ENCODE measurements around the gene DNAH17.
A peak's percentile ranks its signal among the peaks of the same experiment; 100 is the strongest.

DNAH17 gene

GRCh38 chr17:78622491-78623265 is 45.5 kb upstream of the DNAH17 start:
- Histone ChIP-seq H3K4me1 (ENCODE audit: control insufficient read depth, insufficient read depth, low read length) (no peaks in the 10 kb centered on the region), H3K27ac (ENCODE audit: extremely low read depth, low read depth, low read length) (no peak overlapping the region), H3K9me3 (ENCODE audit: control insufficient read depth, insufficient read depth, low read depth, low read length) (no peaks in the 10 kb centered on the region), H3K4me3 (ENCODE audit: low read depth, low read length) (no peak overlapping the region), H3K36me3 (ENCODE audit: control insufficient read depth in 2 of 2, insufficient read depth in 1 of 2, low read length in 2 of 2) (no peaks in the 10 kb centered on the region)
- POLR2A ChIA-PET = no interaction called here
- TF ChIP-seq ZBTB10 (tag by site-specific recombination; IDR thresholded peaks at IDR 0.05) = no peak
- no peak for TF ChIP-seq ELK4 (IDR thresholded peaks at IDR 0.05; ENCODE audit: borderline replicate concordance, low read depth, low read length)
- TF ChIP-seq ZNF211 (tag by site-specific recombination; IDR thresholded peaks at IDR 0.05; ENCODE audit: low read depth) = no peak
- TF ChIP-seq ZSCAN23 (tag by site-specific recombination; IDR thresholded peaks at IDR 0.05) = no peak
- no peak for TF ChIP-seq ZBTB17 (tag by site-specific recombination; IDR thresholded peaks at IDR 0.05)
- CTCF ChIA-PET = no interaction called here

- H3K4me3 ChIP-seq (ENCODE audit: low read depth, low read length) = no peak overlapping the region
- no peaks in the 10 kb centered on the region for H3K36me3 ChIP-seq (ENCODE audit: control insufficient read depth in 2 of 2, insufficient read depth in 1 of 2, low read length in 2 of 2)
- ChIA-PET POLR2A (no interaction called here), CTCF (interaction anchor here (0.7 kb wide), 1 partner anchor 132 kb away, joined by 4 read pairs; no protein-coding TSS in a partner anchor)
- no peak overlapping the region for H3K27ac ChIP-seq (ENCODE audit: extremely low read depth, low read depth, low read length)
- no peaks in the 10 kb centered on the region for H3K9me3 ChIP-seq (ENCODE audit: control insufficient read depth, insufficient read depth, low read depth, low read length)
- no peak for TF ChIP-seq OSR2 (tag by site-specific recombination; IDR thresholded peaks at IDR 0.05)
- TF ChIP-seq HOXA7 (CRISPR knock-in tag; IDR thresholded peaks at IDR 0.05; ENCODE audit: borderline replicate concordance) = no peak
- TF ChIP-seq MZF1 (tag by site-specific recombination; IDR thresholded peaks at IDR 0.05; ENCODE audit: borderline replicate concordance) = no peak
- TF ChIP-seq ZNF335 (tag by site-specific recombination; conservative IDR thresholded peaks at IDR 0.05) = no peak
- no peaks in the 10 kb centered on the region for H3K4me1 ChIP-seq (ENCODE audit: control insufficient read depth, insufficient read depth, low read length)
Observed at GRCh38 chr17:78621720-78622490, 44.7 kb upstream of the DNAH17 start.

GRCh38 chr17:78620099-78620498 is 42.9 kb upstream of the DNAH17 start:
- Histone ChIP-seq H3K4me1 (ENCODE audit: control insufficient read depth, insufficient read depth, low read length) (no peaks in the 10 kb centered on the region), H3K36me3 (ENCODE audit: control insufficient read depth in 2 of 2, insufficient read depth in 1 of 2, low read length in 2 of 2) (no peaks in the 10 kb centered on the region), H3K4me3 (ENCODE audit: low read depth, low read length) (no peak overlapping the region), H3K27ac (ENCODE audit: extremely low read depth, low read depth, low read length) (no peak overlapping the region), H3K9me3 (ENCODE audit: control insufficient read depth, insufficient read depth, low read depth, low read length) (no peaks in the 10 kb centered on the region)
- POLR2A ChIA-PET = no interaction called here
- CTCF ChIA-PET = no interaction called here
- TF ChIP-seq ZNF140 (tag by site-specific recombination; IDR thresholded peaks at IDR 0.05) (peak; percentile 97), ZNF768 (tag by site-specific recombination; IDR thresholded peaks at IDR 0.05) (no peak), GLIS1 (tag by site-specific recombination; IDR thresholded peaks at IDR 0.05) (no peak), BCL11A (tag by site-specific recombination; IDR thresholded peaks at IDR 0.05; ENCODE audit: low read depth) (no peak)

GRCh38 chr17:78619334-78619733 is 42.1 kb upstream of the DNAH17 start:
- ChIA-PET POLR2A (no interaction called here), CTCF (interaction anchor here (0.8 to 0.9 kb wide), 2 partner anchors 17 to 56 kb away, joined by 3 to 4 read pairs; no protein-coding TSS in a partner anchor)
- Histone ChIP-seq H3K4me1 (ENCODE audit: control insufficient read depth, insufficient read depth, low read length) (no peaks in the 10 kb centered on the region), H3K4me3 (ENCODE audit: low read depth, low read length) (no peak overlapping the region), H3K27ac (ENCODE audit: extremely low read depth, low read depth, low read length) (no peak overlapping the region), H3K36me3 (ENCODE audit: control insufficient read depth in 2 of 2, insufficient read depth in 1 of 2, low read length in 2 of 2) (no peaks in the 10 kb centered on the region), H3K9me3 (ENCODE audit: control insufficient read depth, insufficient read depth, low read depth, low read length) (no peaks in the 10 kb centered on the region)
- no peak for TF ChIP-seq ZNF211 (tag by site-specific recombination; IDR thresholded peaks at IDR 0.05; ENCODE audit: low read depth)
- TF ChIP-seq ZNF114 (tag by site-specific recombination; IDR thresholded peaks at IDR 0.05) = no peak
- TF ChIP-seq ZNF391 (tag by site-specific recombination; IDR thresholded peaks at IDR 0.05; ENCODE audit: borderline replicate concordance, low read depth) = no peak
- no peak for TF ChIP-seq ZNF514 (tag by site-specific recombination; IDR thresholded peaks at IDR 0.05)
- TF ChIP-seq ZBTB44 (tag by site-specific recombination; IDR thresholded peaks at IDR 0.05) = no peak
- no peak for TF ChIP-seq ZNF214 (tag by site-specific recombination; IDR thresholded peaks at IDR 0.05; ENCODE audit: borderline replicate concordance)
- no peak for TF ChIP-seq ZBTB1 (tag by site-specific recombination; IDR thresholded peaks at IDR 0.05)
- no peak for TF ChIP-seq ZBTB48 (tag by site-specific recombination; IDR thresholded peaks at IDR 0.05)

Data from HEK293 (cell line).